ENCODE data around the gene SMARCC2. TPM values are rescaled to one million over a fixed set of nuclear protein-coding genes. Genes with fewer than 3 reads are reported as not detected.

The SMARCC2 gene
- total RNA-seq, 1 experiment from 2014 or later = 38.4 TPM

GRCh38 chr12:56119361-56119796 lies 69.9 kb downstream of the SMARCC2 start:
- Histone ChIP-seq H3K27me3 (ENCODE audit: low read length) (no peaks in the 10 kb centered on the region), H3K4me2 (ENCODE audit: low read length) (peak overlapping the region; percentile 94), H3K9me3 (ENCODE audit: low read length) (no peaks in the 10 kb centered on the region), H4K20me1 (ENCODE audit: low read length) (no peaks in the 10 kb centered on the region), H3K36me3 (ENCODE audit: low read depth, low read length) (peaks cover 4% of the 10 kb centered on the region), H3K27ac (ENCODE audit: low read length) (peak overlapping the region; percentile 57), H3K9me2 (replicated peaks; ENCODE audit: low read length) (no peaks in the 10 kb centered on the region), H3K4me3 (ENCODE audit: low read length) (peak overlapping the region; percentile 96), H3K4me1 (ENCODE audit: insufficient read depth, low read length) (peaks cover 33% of the 10 kb centered on the region), H3K9ac (ENCODE audit: low read length) (peak overlapping the region; percentile 78), H2AFZ (ENCODE audit: low read length) (peak overlapping the region; percentile 32; the same call in 1 of the 2 replicates), H3F3A (ENCODE audit: low read length, unreplicated experiment) (peaks cover 8% of the 10 kb centered on the region), H3K79me2 (ENCODE audit: low read length) (peaks cover 33% of the 10 kb centered on the region)
- no TSS peak for BruUV-seq (replicated peaks)
- intact Hi-C loops (cut with micrococcal nuclease) = loop anchor here (1.0 to 5.0 kb wide), 5 partner anchors 38 to 105 kb away; partner anchors contain the start of genes MYL6, NABP2 and SMARCC2
- POLR2A ChIA-PET (ENCODE audit: unreplicated experiment) = interaction anchor here (0.5 kb wide), 1 partner anchor 191 kb away, joined by 3 read pairs; no protein-coding TSS in a partner anchor
- ATAC-seq (peak; percentile 29), DNase-seq (peak; percentile 89)
- CTCF ChIA-PET = interaction anchor here (0.5 to 2.9 kb wide), 6 partner anchors 9 to 326 kb away, joined by 3 to 37 read pairs (median 8); partner anchors contain the start of genes ESYT1, PA2G4 and SMARCC2
- TF ChIP-seq CTCF (conservative IDR thresholded peaks at IDR 0.05; ENCODE audit: low read depth, low read length) (peak; percentile 93), EZH2 (IDR thresholded peaks at IDR 0.05; ENCODE audit: low read length, unreplicated experiment) (no peak), EZH2phosphoT487 (IDR thresholded peaks at IDR 0.05; ENCODE audit: borderline replicate concordance, low read length) (no peak)

GRCh38 chr12:56118688-56119357 lies 70.5 kb downstream of the SMARCC2 start:
- intact Hi-C loops (cut with micrococcal nuclease) = loop anchor here (1.0 to 5.0 kb wide), 5 partner anchors 38 to 105 kb away; partner anchors contain the start of genes MYL6, NABP2 and SMARCC2
- Histone ChIP-seq H3K79me2 (ENCODE audit: low read length) (peaks cover 33% of the 10 kb centered on the region), H3K36me3 (ENCODE audit: low read depth, low read length) (peaks cover 5% of the 10 kb centered on the region), H4K20me1 (ENCODE audit: low read length) (no peaks in the 10 kb centered on the region), H3K4me3 (ENCODE audit: low read length) (peak overlapping the region; percentile 96), H3K4me2 (ENCODE audit: low read length) (peak overlapping the region; percentile 94), H3K27me3 (ENCODE audit: low read length) (no peaks in the 10 kb centered on the region), H3K27ac (ENCODE audit: low read length) (peak overlapping the region; percentile 57), H3K4me1 (ENCODE audit: insufficient read depth, low read length) (peaks cover 28% of the 10 kb centered on the region), H3F3A (ENCODE audit: low read length, unreplicated experiment) (peaks cover 8% of the 10 kb centered on the region), H3K9me2 (replicated peaks; ENCODE audit: low read length) (no peaks in the 10 kb centered on the region), H2AFZ (ENCODE audit: low read length) (peak overlapping the region; percentile 82), H3K9ac (ENCODE audit: low read length) (peak overlapping the region; percentile 78), H3K9me3 (ENCODE audit: low read length) (no peaks in the 10 kb centered on the region)
- ChIA-PET POLR2A (ENCODE audit: unreplicated experiment) (interaction anchor here (0.5 to 1.4 kb wide), 6 partner anchors 9 to 607 kb away, joined by 3 to 14 read pairs (median 6); partner anchors contain the start of genes ESYT1, PA2G4 and SMARCC2), CTCF (interaction anchor here (0.5 to 2.9 kb wide), 7 partner anchors 9 to 1911 kb away, joined by 3 to 37 read pairs (median 7); partner anchors contain the start of genes ESYT1, MYL6, PA2G4 and SMARCC2)
- no TSS peak for BruUV-seq (replicated peaks)
- TF ChIP-seq CTCF (conservative IDR thresholded peaks at IDR 0.05; ENCODE audit: low read depth, low read length) = no peak
- DNase-seq (no peak), ATAC-seq (peak; percentile 3)
